HepG2 (cell line): ENCODE measurements around the gene ALLC. TPM values are rescaled to one million over a fixed set of nuclear protein-coding genes. Genes with fewer than 3 reads are reported as not detected.

Experiments
- ASH2L ChIP-seq: fragments of 300-600, 200-600 bp; sonication (generic); IDR thresholded peaks from 2 replicates; pipeline ENCODE4 v1.7.0; 2017; ENCODE audit warnings: low read depth, mild to moderate bottlenecking, moderate library complexity, mixed read lengths, low read length; ENCODE audit not compliant: insufficient read length
- CAMTA2 ChIP-seq: sonication (generic); formaldehyde crosslinking; IDR thresholded peaks from 2 replicates; pipeline ENCODE4 v1.4.0; 2020; ENCODE audit warnings: mild to moderate bottlenecking, missing genetic modification reagents, borderline replicate concordance
- FOXC1 ChIP-seq: sonication (generic); formaldehyde crosslinking; IDR thresholded peaks from 2 replicates; pipeline ENCODE4 v1.8.0; 2022; ENCODE audit warnings: mild to moderate bottlenecking, missing genetic modification reagents, borderline replicate concordance
- FOXO1 ChIP-seq: sonication (generic); formaldehyde crosslinking; IDR thresholded peaks from 2 replicates; pipeline ENCODE4 v1.4.0; 2020; ENCODE audit warnings: missing genetic modification reagents
- HNRNPLL ChIP-seq: fragments of 200-400 bp; formaldehyde crosslinking; IDR thresholded peaks from 2 replicates; pipeline ENCODE4 v1.6.1; 2017; ENCODE audit warnings: mild to moderate bottlenecking, low read depth, low read length; ENCODE audit not compliant: poor library complexity, severe bottlenecking
- KDM6A ChIP-seq: IDR thresholded peaks from 2 replicates; pipeline ENCODE4 v1.6.1; 2016; ENCODE audit warnings: low read depth
- MAX ChIP-seq: IDR thresholded peaks from 2 replicates; pipeline ENCODE4 v1.6.1; 2012; ENCODE audit warnings: inconsistent platforms
- PAWR ChIP-seq: sonication (generic); formaldehyde crosslinking; IDR thresholded peaks from 2 replicates; pipeline ENCODE4 v1.4.0; 2020; ENCODE audit warnings: missing genetic modification reagents, mild to moderate bottlenecking, borderline replicate concordance
- PLRG1 ChIP-seq: fragments of 450-650 bp; conservative IDR thresholded peaks from 2 replicates; pipeline ENCODE4 v1.6.1; 2016
- PRDM10 ChIP-seq: sonication (generic); formaldehyde crosslinking; IDR thresholded peaks from 2 replicates; pipeline ENCODE4 v1.4.0; 2020; ENCODE audit warnings: low read depth, missing genetic modification reagents
- RFX1 ChIP-seq: fragments of 450-650 bp; IDR thresholded peaks from 2 replicates; pipeline ENCODE4 v1.6.1; 2017
- SETDB1 ChIP-seq: sonication (generic); formaldehyde crosslinking; IDR thresholded peaks from 2 replicates; pipeline ENCODE4 v1.5.1; 2020; ENCODE audit warnings: missing genetic modification reagents, mild to moderate bottlenecking, borderline replicate concordance
- ZKSCAN5 ChIP-seq: sonication (generic); formaldehyde crosslinking; IDR thresholded peaks from 2 replicates; pipeline ENCODE4 v1.5.1; 2020; ENCODE audit warnings: mild to moderate bottlenecking, missing genetic modification reagents
- ZNF260 ChIP-seq: sonication (generic); formaldehyde crosslinking; IDR thresholded peaks from 2 replicates; pipeline ENCODE4 v1.4.0; 2020; ENCODE audit warnings: missing genetic modification reagents, low read depth, mild to moderate bottlenecking, borderline replicate concordance
- ZNF557 ChIP-seq: sonication (generic); formaldehyde crosslinking; IDR thresholded peaks from 2 replicates; pipeline ENCODE4 v1.4.0; 2020; ENCODE audit warnings: missing genetic modification reagents
- ZNF605 ChIP-seq: sonication (generic); formaldehyde crosslinking; IDR thresholded peaks from 2 replicates; pipeline ENCODE4 v1.8.0; 2022; ENCODE audit warnings: mild to moderate bottlenecking, missing genetic modification reagents
- ZNF614 ChIP-seq: IDR thresholded peaks from 2 replicates; pipeline ENCODE4 v1.6.1; 2018; ENCODE audit warnings: missing biosample characterization, missing genetic modification reagents, inconsistent platforms, borderline replicate concordance
- ZNF652 ChIP-seq: IDR thresholded peaks from 2 replicates; pipeline ENCODE4 v1.6.1; 2016; ENCODE audit warnings: low read depth, borderline replicate concordance
- ZNF7 ChIP-seq: IDR thresholded peaks from 2 replicates; pipeline ENCODE4 v1.6.1; 2016; ENCODE audit warnings: missing biosample characterization, missing genetic modification reagents
- ZNF746 ChIP-seq: sonication (generic); formaldehyde crosslinking; IDR thresholded peaks from 2 replicates; pipeline ENCODE4 v1.8.0; 2022; ENCODE audit warnings: mild to moderate bottlenecking, missing genetic modification reagents
- ZNF790 ChIP-seq: sonication (generic); formaldehyde crosslinking; IDR thresholded peaks from 2 replicates; pipeline ENCODE4 v1.8.0; 2022; ENCODE audit warnings: missing genetic modification reagents, mild to moderate bottlenecking, borderline replicate concordance
- ZNF800 ChIP-seq: sonication (generic); formaldehyde crosslinking; IDR thresholded peaks from 2 replicates; pipeline ENCODE4 v1.4.0; 2020; ENCODE audit warnings: missing genetic modification reagents
- polyA plus RNA-seq, 8 experiments: library from polyadenylated mRNA; depleted of rRNA in 3 of 8; stranded (reverse) in 7 of 8; unstranded in 1 of 8; fragments of >200 nt; fragmentation: Illumina TruSeq in 4 of 8; extraction: Trizol in 4 of 8; gene quantifications; 2 replicates each; pipeline versions ENCODE4 v1.2.1 to v1.2.3, GENCODE V29; 2011 to 2016; ENCODE audit warnings: low read depth in 4 of 8, missing spikeins in 1 of 8, mixed read lengths in 1 of 8; ENCODE audit not compliant: insufficient read depth in 1 of 8
- total RNA-seq, 5 experiments: library from RNA; depleted of rRNA; stranded (reverse); fragments of >200 nt; fragmentation: Illumina TruSeq; extraction: Trizol; gene quantifications; 2 replicates each; pipeline ENCODE4 v1.2.3, GENCODE V29; 2016; ENCODE audit warnings: low read depth in 1 of 5
- TF ChIP-seq, protein P1 (sequence below): sonication (generic); formaldehyde crosslinking; IDR thresholded peaks from 2 replicates; pipeline ENCODE4 v1.4.0; 2020; ENCODE audit warnings: missing genetic modification reagents

The ALLC gene
- total and polyA plus RNA-seq, 2 of the 13 experiments (the other 11 are each of a cell fraction or from before 2014, with no cell fraction given) = 0.08 to 0.11 TPM

DNA sequence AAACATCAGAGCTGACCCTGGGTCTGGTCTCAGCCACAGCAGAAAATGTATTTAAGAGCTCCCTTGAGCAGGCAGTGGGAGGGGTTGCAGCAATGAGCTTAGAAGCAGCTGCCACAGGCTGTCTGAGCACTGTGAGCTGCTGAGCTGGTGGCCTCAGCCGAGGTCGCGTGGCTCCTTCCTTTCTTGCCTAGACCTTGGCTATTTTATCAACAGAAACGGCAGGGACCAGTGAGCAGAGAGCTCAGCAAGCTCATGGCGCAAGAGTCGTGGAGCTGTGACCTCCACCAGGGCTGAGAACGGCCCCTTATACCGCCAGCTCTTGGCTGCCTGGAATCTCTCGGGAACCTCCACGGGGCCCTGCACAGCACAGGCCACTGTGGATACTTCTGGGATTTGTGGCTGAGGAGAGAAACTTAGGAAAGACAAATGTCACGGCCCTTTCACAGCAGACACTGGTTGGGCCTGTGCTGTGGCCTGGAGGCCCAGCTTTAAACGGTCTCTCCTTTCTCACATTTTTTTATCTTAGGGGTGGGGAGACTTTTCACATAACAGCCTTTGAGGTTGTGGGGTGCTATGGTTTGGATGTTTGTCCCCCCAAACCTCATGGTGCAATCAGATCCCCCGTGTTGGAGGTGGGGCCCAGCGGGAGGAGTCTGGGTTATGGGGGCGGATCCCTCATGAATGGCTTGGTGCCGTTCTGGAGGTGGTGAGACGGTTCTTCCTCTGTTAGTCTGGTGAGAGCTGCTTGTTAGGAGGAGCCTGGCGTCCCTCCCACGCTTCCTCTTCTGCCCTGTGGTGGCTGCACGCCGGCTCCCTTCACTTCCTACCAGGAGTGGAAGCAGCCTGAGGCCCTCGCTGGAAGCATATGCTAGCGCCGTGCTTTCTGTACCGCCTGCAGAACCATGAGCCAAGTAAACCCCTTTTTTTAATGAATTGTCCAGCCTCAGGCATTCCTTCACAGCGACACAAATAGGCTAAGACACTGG is 1.7 kb downstream of the ALLC start (continued):
- TF ChIP-seq ZNF746 (CRISPR knock-in tag) = no peak
- no peak for TF ChIP-seq ZNF260 (CRISPR knock-in tag)
- no peak for TF ChIP-seq HNRNPLL
- peak; percentile 69 for TF ChIP-seq MAX
- no peak for TF ChIP-seq RFX1
- TF ChIP-seq ASH2L = no peak
- TF ChIP-seq ZKSCAN5 (CRISPR knock-in tag) = no peak
- TF ChIP-seq CAMTA2 (CRISPR knock-in tag) = no peak
- no peak for TF ChIP-seq ZNF652
- TF ChIP-seq FOXC1 (CRISPR knock-in tag) = peak; percentile 77
- TF ChIP-seq ZNF800 = no peak
- TF ChIP-seq PRDM10 (CRISPR knock-in tag) = no peak
- no peak for TF ChIP-seq SETDB1 (CRISPR knock-in tag)
- TF ChIP-seq ZNF790 = no peak
- TF ChIP-seq, protein P1, sequence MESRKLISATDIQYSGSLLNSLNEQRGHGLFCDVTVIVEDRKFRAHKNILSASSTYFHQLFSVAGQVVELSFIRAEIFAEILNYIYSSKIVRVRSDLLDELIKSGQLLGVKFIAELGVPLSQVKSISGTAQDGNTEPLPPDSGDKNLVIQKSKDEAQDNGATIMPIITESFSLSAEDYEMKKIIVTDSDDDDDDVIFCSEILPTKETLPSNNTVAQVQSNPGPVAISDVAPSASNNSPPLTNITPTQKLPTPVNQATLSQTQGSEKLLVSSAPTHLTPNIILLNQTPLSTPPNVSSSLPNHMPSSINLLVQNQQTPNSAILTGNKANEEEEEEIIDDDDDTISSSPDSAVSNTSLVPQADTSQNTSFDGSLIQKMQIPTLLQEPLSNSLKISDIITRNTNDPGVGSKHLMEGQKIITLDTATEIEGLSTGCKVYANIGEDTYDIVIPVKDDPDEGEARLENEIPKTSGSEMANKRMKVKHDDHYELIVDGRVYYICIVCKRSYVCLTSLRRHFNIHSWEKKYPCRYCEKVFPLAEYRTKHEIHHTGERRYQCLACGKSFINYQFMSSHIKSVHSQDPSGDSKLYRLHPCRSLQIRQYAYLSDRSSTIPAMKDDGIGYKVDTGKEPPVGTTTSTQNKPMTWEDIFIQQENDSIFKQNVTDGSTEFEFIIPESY = peak; percentile 87
- TF ChIP-seq KDM6A = no peak
- no peak for TF ChIP-seq ZNF614 (CRISPR knock-in tag)
- no peak for TF ChIP-seq PAWR
- TF ChIP-seq ZNF605 (CRISPR knock-in tag) = peak; percentile 83
- no peak for TF ChIP-seq ZNF557 (CRISPR knock-in tag)
- no peak for TF ChIP-seq FOXO1 (CRISPR knock-in tag)
- TF ChIP-seq PLRG1 = no peak
- no peak for TF ChIP-seq ZNF7 (CRISPR knock-in tag)
